GM18870 (cell line): ENCODE data around the gene TGFB2.

Experiments
- ATAC-seq: cut with Tn5 transposase; IDR thresholded peaks from one replicate; pipeline ENCODE4 v1.9.1; 2021; ENCODE audit warnings: moderate library complexity; ENCODE audit not compliant: unreplicated experiment

The TGFB2 gene

DNA sequence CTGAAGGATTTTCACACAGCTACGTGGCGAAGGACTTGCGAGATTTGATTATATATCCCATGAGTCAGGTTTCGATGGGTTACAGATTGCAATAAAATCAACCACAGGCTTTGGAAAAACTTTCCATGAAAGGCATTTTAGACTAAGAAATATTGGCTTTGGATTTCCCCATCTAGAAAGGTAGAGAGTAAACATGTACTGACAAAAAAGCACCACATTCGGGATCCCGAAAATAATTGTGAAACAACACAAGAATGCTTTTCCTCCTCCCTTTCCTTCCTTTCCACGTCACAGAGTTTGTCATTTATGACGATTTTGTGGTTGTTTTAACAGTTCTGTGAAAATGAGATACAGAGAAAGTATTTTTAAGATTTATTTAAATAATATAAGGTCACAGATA is 38.5 kb downstream of the TGFB2 start:
- ATAC-seq: no peak

DNA sequence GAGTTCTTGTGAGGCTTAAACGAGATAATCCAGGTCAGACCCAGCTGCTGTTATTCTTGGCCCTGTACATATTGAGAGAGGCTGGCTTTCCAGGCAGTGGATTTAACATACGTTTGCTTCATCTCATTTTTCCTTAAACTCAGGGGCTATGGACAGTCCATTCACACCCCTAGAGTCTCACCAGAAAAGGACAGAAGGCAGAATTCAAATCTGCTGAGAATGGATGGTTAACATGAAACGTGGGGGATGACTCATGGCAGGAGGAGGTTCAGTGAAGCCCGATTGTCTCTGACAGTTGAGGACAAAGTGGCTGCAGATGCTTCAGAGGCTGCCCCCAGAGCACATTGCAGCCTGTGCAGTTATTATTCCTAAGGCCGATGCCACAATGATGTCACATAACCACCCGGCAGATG is 39.5 kb downstream of the TGFB2 start:
- ATAC-seq: no peak

DNA sequence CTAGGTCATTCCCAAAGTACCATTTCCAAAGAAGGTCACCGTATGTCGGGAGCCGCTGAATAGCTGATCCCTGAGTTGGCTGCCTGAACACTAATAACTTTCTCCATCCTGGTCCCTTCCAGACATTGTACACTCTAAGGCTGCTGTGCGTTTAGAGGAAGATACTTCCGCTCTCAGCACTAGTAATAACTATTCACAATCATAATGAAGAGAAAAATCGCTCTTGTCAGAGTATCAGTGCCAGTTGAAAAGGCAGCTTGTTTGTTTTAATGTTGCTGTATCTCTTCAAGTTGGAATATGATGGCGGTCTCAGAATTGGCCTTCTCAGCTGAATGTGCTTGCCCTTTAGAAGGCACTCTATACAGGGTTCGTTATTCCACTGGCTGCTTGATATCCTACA is 43.5 kb downstream of the TGFB2 start:
- ATAC-seq: no peak

DNA sequence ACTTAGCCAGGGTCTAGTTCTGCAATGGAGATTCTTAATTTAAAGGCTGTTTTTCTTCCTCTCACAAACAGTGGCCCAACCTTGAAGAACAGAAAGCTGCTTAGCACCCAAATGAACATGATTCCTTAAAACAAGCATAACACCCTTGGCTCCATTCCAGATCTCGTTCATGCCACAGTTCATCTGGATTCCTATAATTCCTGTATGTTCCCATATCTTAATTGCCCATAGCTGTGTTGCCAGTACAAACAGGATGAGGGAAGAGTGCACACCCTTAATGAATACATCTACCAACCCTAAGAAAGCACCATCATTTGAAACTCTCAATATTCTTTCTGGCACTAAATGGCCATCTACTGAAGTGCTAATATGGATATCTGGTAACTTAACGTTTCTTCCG is 45.5 kb downstream of the TGFB2 start:
- ATAC-seq: no peak

DNA sequence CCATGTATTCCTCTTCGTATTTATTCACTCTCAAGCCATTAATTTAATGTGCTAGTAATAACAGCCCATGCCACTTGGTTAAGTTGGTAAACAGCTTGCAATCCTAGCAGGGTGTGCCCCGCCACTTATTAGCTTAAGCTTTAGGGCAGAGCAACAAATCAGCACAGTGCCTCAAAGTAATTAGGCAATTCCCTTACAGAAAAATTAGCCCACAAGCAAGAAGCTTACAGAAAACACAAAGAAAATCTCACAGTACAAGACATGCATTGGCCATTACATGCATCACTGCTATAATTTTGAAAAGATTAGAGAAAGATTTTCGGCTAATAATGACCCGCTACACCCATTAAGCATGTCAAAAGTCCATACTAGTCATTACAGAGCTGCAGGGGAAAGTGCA is 47.6 kb downstream of the TGFB2 start:
- ATAC-seq: no peak

DNA sequence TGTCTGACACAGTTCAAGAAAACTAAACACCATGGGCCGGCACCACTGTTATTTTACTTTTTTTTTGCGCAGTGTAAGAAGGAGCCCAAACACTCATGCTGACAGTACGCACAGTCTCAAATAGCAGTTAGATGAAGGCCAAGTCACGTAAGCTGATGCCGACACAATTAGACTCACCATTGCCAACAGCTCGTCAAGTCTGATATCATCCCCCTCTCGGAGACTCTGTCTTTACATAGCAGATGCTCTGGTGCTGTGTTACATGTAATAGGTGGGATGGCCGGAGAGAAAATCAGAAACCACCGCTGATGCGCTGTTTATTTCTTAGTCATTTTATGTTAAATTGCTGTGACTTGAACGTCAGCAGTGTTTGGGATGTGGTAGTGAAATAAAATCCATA is 49.3 kb downstream of the TGFB2 start:
- no peak for ATAC-seq

DNA sequence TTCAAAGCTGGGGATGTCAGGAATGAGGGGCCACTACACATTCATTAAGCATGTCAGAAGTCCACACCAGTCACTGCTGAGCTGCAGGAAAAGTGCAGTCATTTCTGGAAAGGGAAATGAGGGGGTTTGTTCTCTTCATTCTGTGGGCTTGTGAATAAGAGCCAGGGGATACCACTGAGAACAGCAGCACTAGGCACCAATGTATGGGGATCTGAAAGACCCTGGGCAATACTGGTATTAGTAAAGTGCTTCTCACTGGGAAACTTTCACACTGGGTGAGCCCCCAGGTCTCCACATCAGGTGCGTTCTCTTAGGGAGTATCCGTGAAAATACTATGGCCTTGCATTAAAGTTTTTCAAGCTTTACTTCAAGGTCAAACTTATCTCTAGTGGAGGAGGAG is 49.9 kb downstream of the TGFB2 start:
- no peak for ATAC-seq

DNA sequence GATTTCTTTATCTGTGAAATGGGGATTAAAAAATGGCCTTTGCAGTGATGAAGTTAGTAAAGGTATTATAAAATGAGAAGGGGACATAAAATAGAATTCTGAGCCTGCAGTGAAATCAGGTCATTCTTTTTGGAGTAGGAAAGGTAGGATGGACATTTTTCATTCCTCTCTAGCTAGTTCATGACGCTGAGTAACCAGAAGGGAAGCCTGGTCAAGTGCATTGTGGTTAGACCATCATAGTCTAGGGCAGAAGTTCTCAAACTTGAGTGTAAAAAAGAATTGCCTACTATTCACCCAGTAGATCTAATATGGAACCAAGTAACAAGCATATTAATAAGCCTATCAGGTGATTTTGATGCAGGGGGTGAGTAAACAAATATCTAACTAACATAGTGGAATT is 50.8 kb downstream of the TGFB2 start:
- ATAC-seq: no peak

DNA sequence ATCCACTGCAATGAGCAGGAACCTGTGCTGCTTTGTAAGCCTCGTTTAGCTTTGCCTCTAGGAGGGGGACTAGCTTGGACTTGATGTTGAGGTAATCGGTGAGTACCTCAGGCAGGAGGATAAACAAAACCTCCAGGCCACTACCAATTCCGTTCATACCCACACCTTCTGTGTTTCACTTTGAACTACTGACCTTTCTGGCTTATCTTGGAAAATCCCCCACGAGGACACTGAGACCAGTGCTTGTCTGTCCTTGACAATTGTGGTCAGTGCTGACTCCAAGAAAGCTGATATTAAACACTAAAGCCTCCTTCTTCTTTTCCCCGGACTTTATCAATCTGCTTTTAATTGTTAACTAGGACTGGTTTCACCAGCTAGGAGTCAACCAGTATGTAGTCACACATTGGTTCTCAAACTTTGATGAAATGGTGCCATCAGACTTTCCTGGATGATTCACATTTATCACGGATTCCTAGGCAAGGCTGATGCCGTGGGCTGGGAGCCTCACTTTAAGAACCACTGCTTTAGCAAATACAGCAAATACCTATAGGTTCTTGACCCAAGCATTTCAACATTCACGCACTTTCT is 52.7 kb downstream of the TGFB2 start:
- no peak for ATAC-seq

DNA sequence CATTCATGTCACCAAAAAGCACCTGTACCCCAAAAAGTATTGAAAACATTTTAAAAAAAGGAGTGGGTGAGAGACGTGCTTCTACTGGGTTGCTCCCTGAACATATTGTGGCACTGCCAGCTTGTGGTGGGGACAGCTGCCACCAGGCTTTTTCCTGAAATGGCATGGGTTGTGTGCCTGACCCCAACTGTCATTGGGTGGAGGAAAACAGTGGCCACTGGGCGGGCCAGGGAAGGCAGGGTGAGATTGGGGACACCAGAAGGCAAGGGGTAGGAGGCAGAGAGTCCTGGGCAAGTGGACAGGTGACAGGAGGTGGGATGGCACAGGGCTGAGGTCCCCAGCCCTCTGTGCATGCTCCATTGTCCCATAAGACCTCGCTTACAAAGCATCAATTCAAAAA is 55.5 kb downstream of the TGFB2 start:
- ATAC-seq: no peak

DNA sequence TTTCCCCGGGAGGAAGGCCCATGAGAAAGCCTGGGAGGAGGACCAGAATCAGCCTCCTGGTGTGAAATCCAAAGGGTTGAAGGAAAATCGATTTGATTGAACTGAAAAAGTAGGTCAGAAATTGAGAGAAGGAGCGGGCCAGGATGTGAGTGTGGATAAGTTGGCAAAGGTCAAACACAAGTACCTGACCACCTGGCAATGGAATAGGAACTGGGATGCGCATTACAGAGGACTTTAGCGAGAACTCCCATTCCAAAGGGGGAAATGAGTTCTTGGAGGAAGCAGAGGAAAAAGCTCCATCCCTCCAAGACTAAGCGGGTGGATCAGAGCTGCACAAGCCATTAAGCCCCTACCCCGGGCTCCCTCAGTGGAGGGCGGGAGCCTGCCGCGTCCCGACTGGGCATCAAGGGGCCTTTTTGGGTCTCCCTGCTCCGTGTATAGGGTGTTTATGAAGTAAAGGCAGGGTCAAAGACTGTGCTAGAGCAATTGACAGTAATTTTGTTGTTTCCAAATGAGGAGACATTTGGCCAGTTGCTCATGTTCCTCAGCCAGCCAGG is 56.4 kb downstream of the TGFB2 start:
- no peak for ATAC-seq

DNA sequence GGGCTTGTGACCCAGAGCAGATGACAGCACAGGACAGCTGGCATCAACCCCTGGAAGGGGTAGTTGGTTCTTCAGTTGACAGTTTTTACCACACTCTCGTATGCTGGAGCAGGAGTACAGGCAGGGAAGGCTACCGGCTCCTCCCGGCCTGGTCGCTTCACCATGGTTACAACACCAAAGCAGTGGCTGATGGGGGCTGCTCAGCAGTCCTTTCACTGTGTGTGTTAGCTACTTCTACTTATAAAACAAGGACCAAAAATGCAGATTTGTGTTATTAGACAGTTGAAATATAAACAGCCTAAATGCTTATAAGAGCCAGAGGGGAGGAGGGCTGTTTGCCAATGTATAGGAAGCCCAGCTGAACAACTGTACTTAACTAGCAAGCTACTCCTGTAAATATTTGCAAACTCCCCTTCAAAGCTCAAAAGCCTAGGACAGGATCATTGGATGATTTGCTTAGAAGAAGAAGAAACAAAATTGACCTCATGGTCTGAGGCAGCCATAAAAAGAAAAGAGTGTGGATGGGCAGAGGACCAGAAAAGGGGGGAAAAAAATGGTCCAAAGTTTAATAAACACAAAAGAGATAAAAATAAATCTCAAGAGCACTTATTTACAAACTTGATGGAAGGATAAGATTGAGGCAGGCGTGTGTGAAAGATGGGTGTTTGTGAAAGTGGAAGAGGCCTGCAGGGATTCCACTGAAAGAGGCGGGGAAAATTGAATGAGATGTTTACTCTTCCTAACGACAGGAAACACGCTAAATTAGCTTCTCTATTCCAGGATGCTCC is 57.1 kb downstream of the TGFB2 start:
- ATAC-seq: no peak

DNA sequence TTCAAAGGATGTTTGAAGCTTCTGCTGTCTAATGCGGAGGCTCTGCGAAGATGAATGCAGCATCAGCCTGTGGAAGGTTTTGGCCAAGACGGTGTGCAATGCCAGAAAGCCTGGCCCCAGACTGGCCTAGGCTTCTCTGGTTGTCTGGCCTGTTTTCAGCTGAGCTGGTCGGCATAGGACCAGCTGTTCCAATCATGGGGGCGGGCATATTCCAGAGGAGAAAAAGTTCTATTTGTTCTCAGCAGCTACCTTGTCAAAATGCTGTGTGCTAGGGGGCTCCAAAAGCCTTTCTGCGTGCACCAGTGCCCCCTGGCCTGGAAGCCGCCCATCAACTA is 57.6 kb downstream of the TGFB2 start:
- ATAC-seq: no peak

DNA sequence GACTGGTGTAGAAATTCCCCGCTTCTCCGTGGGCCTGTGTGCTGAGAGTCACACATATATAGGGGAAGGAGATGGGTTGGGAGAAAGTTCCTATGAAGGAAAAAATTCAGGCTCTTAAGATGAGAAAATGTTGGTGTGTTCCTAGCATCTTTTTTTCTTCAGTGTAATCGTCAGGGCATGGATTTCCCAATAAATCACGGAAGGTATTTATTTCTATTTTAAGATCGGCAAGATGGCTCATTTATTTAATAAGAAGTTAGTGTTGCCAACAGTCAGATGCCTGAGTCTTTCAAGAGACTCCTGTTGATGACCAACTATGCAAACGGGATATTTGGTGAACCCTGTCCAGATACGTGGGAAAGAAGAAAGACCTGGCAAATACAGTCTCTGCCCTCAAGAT is 58.2 kb downstream of the TGFB2 start:
- ATAC-seq: no peak

DNA sequence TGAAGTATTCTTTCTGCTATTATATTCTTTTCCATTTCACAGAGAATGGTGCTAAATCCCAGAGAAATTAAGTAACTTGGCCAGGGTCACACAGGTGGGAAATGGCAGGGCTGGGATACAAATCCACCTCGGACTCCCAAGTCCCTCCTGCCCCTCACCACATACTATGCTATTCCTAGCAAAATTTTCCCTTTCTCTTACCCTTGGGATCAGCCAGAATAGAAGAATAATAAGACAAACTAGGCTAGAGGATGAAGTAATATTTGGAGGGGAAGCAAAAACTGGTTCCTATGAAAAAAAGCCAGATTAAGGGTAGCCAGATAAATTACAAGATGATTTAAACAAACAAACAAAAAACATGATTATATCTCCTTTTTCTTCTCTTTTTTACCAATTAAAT is 62.5 kb downstream of the TGFB2 start:
- ATAC-seq: no peak

DNA sequence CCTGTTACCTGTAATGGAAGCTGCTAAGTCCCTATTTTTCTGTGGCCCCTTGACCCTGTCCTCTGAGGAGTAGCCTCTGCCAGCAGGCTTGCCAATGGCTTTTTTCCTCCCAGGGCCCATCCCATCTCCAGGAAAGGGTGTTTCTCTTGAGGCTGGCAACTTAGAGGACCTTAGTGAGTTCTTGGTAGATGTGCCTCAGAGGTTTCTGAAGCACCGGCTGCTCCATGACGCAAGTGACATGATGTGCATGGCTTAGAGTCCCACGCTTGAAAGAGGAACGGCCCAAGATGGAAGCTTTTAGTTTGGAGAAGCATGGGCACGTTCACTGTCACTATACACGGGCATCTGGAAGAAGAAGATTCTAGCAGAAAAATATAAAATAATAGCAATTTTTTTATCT is 63.0 kb downstream of the TGFB2 start:
- no peak for ATAC-seq

DNA sequence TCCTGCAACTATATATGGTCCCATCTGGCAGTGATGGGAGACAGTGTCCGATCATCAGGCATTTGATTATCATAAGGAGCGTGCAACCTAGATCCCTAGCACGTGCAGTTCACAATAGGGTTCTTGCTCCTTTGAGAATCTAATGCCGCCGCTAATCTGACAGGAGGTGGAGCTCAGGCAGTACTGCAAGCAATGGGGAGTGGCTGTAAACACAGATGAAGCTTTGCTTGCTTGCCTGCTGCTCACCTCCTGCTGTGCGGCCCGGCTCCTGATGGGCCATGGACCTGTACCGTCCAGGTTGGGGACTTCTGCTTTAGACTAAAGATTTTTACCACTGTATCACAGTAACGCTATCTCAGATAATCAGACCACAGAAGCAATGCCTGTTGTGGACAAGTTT is 63.8 kb downstream of the TGFB2 start:
- no peak for ATAC-seq

DNA sequence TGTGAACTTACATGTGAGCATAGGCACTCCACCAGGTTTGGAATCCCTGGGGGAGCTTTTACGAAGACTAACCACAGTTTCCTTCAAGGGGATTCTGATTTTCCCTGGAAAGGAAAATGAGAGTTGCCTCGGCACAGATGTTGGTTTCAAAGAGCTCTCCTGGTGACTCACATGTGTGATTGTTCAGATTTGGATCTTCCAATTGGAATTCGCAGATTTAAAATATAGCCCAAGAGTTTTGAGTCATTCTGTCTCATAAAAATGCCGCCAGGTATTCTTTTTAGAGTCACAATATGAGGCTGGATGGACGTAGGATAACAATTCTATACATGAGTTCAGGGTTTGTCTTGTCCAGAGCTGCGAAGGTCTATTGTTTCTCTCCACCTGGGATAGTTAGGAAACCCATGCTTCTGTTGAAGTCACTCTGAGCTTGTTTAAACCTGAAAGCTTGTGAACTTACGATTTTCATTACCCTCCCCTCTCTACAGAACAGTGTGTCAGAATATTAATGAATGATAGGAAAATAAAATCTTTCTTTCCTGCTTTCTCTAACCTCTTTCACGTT is 64.9 kb downstream of the TGFB2 start:
- no peak for ATAC-seq

DNA sequence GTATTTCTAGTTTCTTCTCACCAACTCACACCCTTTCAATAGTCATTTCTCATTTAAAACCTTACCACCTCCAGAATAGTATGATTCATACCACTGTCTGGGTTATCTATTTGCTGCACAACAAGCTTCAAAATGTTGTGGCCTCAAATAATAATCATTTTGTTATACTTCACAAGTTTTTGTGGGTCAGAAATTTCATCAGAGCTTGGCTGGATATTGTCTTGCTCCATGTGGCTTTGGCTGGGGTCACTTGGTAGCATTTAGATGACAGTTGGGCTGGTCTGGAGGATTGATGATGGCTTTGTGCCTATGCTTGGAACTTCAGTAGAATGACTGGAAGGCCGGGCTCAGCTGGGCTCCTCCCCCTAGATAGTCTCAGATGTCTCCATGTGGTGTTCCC is 66.0 kb downstream of the TGFB2 start:
- ATAC-seq: no peak

DNA sequence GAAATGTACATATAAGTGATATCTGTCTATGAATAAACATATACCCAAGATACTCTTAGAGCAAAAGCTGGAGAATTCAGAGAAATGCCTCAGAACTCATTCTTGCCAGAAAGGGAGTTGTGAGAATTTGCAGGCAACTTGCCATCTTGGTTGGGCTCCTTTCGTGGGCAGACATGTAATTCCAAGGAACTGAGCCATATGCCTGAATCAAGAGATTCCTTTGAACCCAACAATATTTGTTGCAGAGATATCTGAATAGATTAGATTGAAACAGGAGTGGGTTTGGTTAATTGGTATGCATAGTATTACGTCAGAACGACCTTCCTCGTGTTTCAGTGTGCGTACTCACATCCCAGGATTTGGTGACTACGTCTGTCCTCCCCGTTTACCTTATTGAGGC is 67.0 kb downstream of the TGFB2 start:
- ATAC-seq: no peak

DNA sequence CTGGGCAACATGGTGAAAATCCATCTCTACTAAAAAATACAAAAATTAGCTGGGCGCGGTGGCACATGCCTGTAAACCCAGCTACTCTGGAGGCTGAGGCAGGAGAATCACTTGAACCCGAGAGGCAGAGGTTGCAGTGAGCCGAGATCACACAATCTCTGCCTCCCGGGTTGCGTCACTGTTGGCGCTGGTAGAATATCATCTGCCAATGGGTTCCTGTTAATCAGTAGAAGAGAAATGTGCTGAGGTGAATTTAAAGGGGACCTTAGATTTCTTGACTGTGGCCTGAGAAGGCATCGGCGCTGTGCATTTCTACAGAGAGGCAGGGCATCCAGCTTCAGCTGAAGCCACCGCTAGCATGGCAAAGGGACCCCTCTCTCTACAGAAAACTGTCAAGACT is 68.0 kb downstream of the TGFB2 start:
- no peak for ATAC-seq

DNA sequence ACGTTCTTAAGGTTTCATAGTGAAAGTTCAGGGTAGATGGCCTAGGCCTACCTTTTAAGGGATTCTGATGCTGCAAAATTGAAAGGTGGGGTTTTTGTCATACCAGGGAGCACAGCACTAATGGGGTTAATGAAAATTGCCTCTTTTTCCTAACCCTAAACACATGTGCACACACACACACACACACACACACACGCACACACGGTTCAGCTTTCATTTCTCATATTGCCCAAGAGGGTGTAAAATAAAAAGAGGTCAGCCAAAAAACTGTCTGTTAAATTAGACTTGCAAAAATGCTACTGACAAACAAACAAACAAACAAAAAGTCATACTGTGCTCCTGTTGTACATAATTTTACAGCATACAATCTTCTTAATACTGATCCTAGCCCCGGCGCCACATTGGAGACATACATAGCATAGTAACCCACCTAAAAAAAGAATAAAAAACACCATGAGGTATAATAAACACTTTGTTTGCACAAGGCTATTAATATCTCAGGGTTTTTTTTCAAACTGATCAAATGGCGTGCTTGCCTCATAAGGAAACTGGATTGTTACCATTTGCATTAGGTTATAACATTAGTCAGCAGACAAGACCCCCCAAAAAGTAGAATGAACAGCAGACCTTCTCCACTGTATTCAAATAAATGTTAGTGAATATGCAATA is 69.1 kb downstream of the TGFB2 start:
- no peak for ATAC-seq
